Measurements from ENCODE around the gene TREML1. TPM values are rescaled to one million over a fixed set of nuclear protein-coding genes. Genes with fewer than 3 reads are reported as not detected.

The TREML1 gene
- total and polyA plus RNA-seq, 9 of the 15 experiments (the other 6 are each of a cell fraction or from before 2014, with no cell fraction given), result not detected

GRCh38 chr6:41191569-41191968, 37.4 kb upstream of the TREML1 start (continued):
- TF ChIP-seq REST (IDR thresholded peaks at IDR 0.05; ENCODE audit: borderline replicate concordance) (peak; percentile 24; the same call in 1 of the 2 replicates), REST (CRISPR knock-in tag; IDR thresholded peaks at IDR 0.05; ENCODE audit: low read depth) (no peak), RBM25 (IDR thresholded peaks at IDR 0.05; ENCODE audit: low read depth, low read length, severe bottlenecking) (no peak), E2F8 (IDR thresholded peaks at IDR 0.05; ENCODE audit: low read depth, partially characterized antibody) (no peak), PURB (CRISPR knock-in tag; IDR thresholded peaks at IDR 0.05; ENCODE audit: low read depth) (no peak), PPARD (CRISPR knock-in tag; IDR thresholded peaks at IDR 0.05) (no peak), FOXK1 (CRISPR knock-in tag; IDR thresholded peaks at IDR 0.05; ENCODE audit: borderline replicate concordance) (no peak), IFI16 (CRISPR knock-in tag; IDR thresholded peaks at IDR 0.05) (no peak), CEBPG (CRISPR knock-in tag; IDR thresholded peaks at IDR 0.05) (no peak), CEBPG (tag; conservative IDR thresholded peaks at IDR 0.05 in 1 of 2, IDR thresholded peaks at IDR 0.05 in 1 of 2) (no peak), ZBTB7A (IDR thresholded peaks at IDR 0.05; ENCODE audit: borderline replicate concordance, control insufficient read depth, low read depth, low read length) (no peak)

All from K562 (cell line).